HG03571 (cell line): Measurements from ENCODE around the gene SPRY2.

Experiments
- ATAC-seq: cut with Tn5 transposase; IDR thresholded peaks from one replicate; pipeline ENCODE4 v1.9.1; 2021; ENCODE audit not compliant: unreplicated experiment

The SPRY2 gene

GRCh38 chr13:80314711-80315653 is 25.9 kb downstream of the SPRY2 start:
- ATAC-seq: no peak

- ATAC-seq: no peak
These were observed 27.2 kb downstream of the SPRY2 start for GRCh38 chr13:80313668-80314256.

GRCh38 chr13:80312967-80313366 is 28.0 kb downstream of the SPRY2 start:
- no peak for ATAC-seq

DNA sequence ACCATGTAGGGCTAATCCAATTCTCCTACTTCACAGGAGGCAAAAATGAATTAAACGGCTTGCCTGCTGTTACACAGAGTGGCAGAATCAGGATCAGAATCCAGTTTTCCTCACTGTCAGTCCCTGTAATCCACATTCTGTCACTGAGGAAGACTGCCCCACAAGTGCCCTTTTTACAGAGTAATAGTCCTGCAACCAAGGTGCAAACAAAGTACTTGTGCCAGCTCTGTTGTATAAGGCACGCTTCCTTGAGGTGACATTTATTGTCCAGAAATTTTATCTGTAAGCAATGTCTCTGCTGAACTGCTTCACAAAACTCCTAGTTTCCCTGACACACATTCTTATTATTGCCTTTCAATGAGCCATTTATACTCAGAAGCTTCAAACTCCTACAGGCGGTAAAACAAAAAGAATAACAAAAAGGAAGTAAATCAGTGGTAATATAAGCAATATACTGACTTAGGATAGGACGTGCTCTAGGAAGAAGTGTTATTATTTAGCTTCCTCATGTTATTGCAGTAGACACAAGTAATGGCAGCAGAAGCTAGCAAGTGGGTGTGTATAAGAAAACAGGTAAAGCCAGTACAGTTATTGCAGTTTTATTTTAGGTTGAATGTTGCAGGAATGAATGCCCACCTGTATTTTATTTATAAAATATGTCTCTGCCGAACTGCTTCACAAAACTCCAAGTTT is 28.8 kb downstream of the SPRY2 start:
- ATAC-seq: no peak

- ATAC-seq: no peak
These were observed 31.0 kb downstream of the SPRY2 start for GRCh38 chr13:80309926-80310325.

- ATAC-seq: no peak
These were observed 33.4 kb downstream of the SPRY2 start for GRCh38 chr13:80307401-80307987.

- no peak for ATAC-seq
These were observed 34.5 kb downstream of the SPRY2 start for GRCh38 chr13:80306337-80306972.

DNA sequence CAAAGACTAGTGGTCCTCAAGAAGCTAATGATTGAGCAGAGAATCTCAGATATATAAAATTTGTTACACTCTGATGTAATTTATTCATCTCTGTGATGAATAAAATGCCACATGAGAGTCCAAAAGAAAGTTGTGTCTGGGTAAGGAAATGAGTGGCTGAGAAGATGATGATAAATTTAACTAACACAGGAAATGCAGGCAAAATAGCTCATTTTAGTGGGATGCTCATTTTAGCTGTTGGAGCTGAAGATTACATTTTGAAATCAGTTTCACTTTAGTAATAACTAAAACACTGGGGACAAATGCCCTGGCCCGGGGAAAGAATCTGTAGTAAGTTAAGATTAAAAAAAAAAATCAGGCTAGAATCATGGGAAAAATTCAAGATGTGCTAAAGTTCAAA is 35.2 kb downstream of the SPRY2 start:
- ATAC-seq: no peak

DNA sequence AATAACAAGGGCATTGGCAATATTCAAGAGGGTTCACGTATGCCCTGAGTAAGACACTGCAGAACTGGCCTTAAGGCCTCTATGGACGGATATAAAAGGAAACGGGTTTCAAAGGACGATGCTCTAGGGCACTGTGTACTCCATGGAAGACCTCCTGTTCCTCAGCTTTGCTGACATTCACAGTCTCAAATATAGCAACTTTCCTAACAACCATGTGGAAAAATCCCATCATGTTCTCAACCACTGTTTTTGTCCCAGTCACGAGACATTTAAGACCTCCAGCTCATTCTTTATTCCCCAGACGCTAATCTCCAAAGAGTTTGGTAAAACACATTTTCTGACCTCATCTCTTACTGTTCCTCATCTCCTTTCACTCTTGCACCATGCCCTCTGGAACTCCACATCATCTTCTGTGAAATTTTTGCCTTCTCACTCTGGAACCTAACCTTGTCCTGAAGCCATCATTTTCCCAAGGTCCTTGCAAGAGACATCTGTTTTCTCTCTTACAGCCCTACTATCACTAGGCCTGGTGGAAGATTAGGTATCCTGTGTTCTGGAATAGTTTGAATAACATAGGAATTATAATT is 37.6 kb downstream of the SPRY2 start:
- ATAC-seq: no peak

GRCh38 chr13:80299046-80299445 is 41.9 kb downstream of the SPRY2 start:
- no peak for ATAC-seq

- ATAC-seq: no peak
These were observed 43.4 kb downstream of the SPRY2 start for GRCh38 chr13:80297503-80297902.

- ATAC-seq: no peak
These were observed 43.8 kb downstream of the SPRY2 start for GRCh38 chr13:80297094-80297493.

GRCh38 chr13:80296638-80297037 is 44.3 kb downstream of the SPRY2 start:
- ATAC-seq: no peak

GRCh38 chr13:80290591-80290990 is 50.3 kb downstream of the SPRY2 start:
- no peak for ATAC-seq
